Neuronal stem cell (in vitro differentiated cells): Measurements from ENCODE around the gene LDHD.

Source experiments
- DNase-seq: peaks from one replicate; pipeline ENCODE4 v3.0.0-alpha.2; 2013; ENCODE audit warnings: low spot score
- H2AFZ ChIP-seq: one replicate; pipeline ENCODE4 v1.6.1; 2013; ENCODE audit warnings: mild to moderate bottlenecking, low read length, inconsistent platforms
- H2AK5ac ChIP-seq: 2 replicates; pipeline ENCODE4 v1.6.1; 2013; ENCODE audit warnings: low read depth, mild to moderate bottlenecking, inconsistent platforms, low read length, moderate library complexity, mixed read lengths
- H2BK120ac ChIP-seq: 2 replicates; pipeline ENCODE4 v1.6.1; 2013; ENCODE audit warnings: low read depth, mild to moderate bottlenecking, inconsistent platforms, low read length, moderate library complexity, mixed read lengths
- H2BK12ac ChIP-seq: one replicate; pipeline ENCODE4 v1.6.1; 2013; ENCODE audit warnings: low read length, inconsistent platforms
- H2BK15ac ChIP-seq: 2 replicates; pipeline ENCODE4 v1.6.1; 2013; ENCODE audit warnings: mild to moderate bottlenecking, low read length, inconsistent platforms, mixed read lengths
- H2BK5ac ChIP-seq: one replicate; pipeline ENCODE4 v1.6.1; 2013; ENCODE audit warnings: inconsistent platforms, mild to moderate bottlenecking, low read length, moderate library complexity
- H3K14ac ChIP-seq: one replicate; pipeline ENCODE4 v1.6.1; 2013; ENCODE audit warnings: low read length, inconsistent platforms
- H3K18ac ChIP-seq: 2 replicates; pipeline ENCODE4 v1.6.1; 2013; ENCODE audit warnings: low read length, inconsistent platforms
- H3K23ac ChIP-seq: 2 replicates; pipeline ENCODE4 v1.6.1; 2013; ENCODE audit warnings: low read depth, mild to moderate bottlenecking, mixed read lengths, low read length, inconsistent platforms; ENCODE audit not compliant: poor library complexity
- H3K27ac ChIP-seq: replicated peaks from 3 replicates; pipeline ENCODE4 v1.5.1; 2013; ENCODE audit warnings: low read length, inconsistent platforms
- H3K27me3 ChIP-seq, 3 experiments: 2 replicates each; pipeline ENCODE4 v1.6.1; 2013; ENCODE audit warnings: low read length in 3 of 3, mild to moderate bottlenecking in 2 of 3, inconsistent platforms in 1 of 3, low read depth in 1 of 3, mixed read lengths in 1 of 3, moderate library complexity in 1 of 3; ENCODE audit not compliant: control insufficient read depth in 3 of 3, insufficient read depth in 3 of 3
- H3K36me3 ChIP-seq, 2 donors: replicated peaks in 1 of 2; 2 replicates each; pipeline ENCODE4 v1.6.1; 2013; ENCODE audit warnings: low read length in 2 of 2; ENCODE audit not compliant: control insufficient read depth in 2 of 2, insufficient read depth in 2 of 2
- H3K4ac ChIP-seq: 2 replicates; pipeline ENCODE4 v1.6.1; 2013; ENCODE audit warnings: inconsistent platforms, mild to moderate bottlenecking, low read length, moderate library complexity
- H3K4me1 ChIP-seq, 2 donors: 1 replicate in 1 of 2; 2 replicates in 1 of 2; pipeline ENCODE4 v1.6.1; 2013; ENCODE audit warnings: low read length in 2 of 2, low read depth in 1 of 2; ENCODE audit not compliant: control insufficient read depth in 2 of 2, insufficient read depth in 1 of 2
- H3K4me2 ChIP-seq: one replicate; pipeline ENCODE4 v1.6.1; 2013; ENCODE audit warnings: mild to moderate bottlenecking, low read length, inconsistent platforms; ENCODE audit not compliant: insufficient read depth, poor library complexity, severe bottlenecking
- H3K4me3 ChIP-seq, 2 donors: 2 replicates each; pipeline ENCODE4 v1.5.1; 2013; ENCODE audit warnings: low read length in 2 of 2, mild to moderate bottlenecking in 2 of 2, inconsistent platforms in 1 of 2, moderate library complexity in 1 of 2
- H3K79me1 ChIP-seq: one replicate; pipeline ENCODE4 v1.6.1; 2013; ENCODE audit warnings: low read depth, mild to moderate bottlenecking, inconsistent platforms, low read length, moderate library complexity
- H3K9ac ChIP-seq: one replicate; pipeline ENCODE4 v1.6.1; 2013; ENCODE audit warnings: mild to moderate bottlenecking, low read depth, low read length, inconsistent platforms; ENCODE audit not compliant: poor library complexity
- H3K9me3 ChIP-seq, 2 donors: replicated peaks in 1 of 2; 2 replicates each; pipeline versions ENCODE3 to v1.6.1; 2013; ENCODE audit warnings: low read length in 2 of 2, mild to moderate bottlenecking in 2 of 2, inconsistent platforms in 1 of 2, low read depth in 1 of 2, mixed read lengths in 1 of 2, moderate library complexity in 1 of 2; ENCODE audit not compliant: control insufficient read depth in 2 of 2, insufficient read depth in 1 of 2
- H4K8ac ChIP-seq: one replicate; pipeline ENCODE4 v1.6.1; 2013; ENCODE audit warnings: low read depth, mild to moderate bottlenecking, inconsistent platforms, low read length, moderate library complexity
- H4K91ac ChIP-seq: one replicate; pipeline ENCODE4 v1.6.1; 2013; ENCODE audit warnings: low read length, low read depth, mild to moderate bottlenecking, inconsistent platforms; ENCODE audit not compliant: poor library complexity
- WGBS, 2 donors: extraction: QIAGEN DNeasy Blood & Tissue Kit; methylation state at CpG; one replicate each; pipeline ENCODE4 v1.1.7; 2013; ENCODE audit warnings: missing lambda C conversion rate in 2 of 2, mixed read lengths in 1 of 2; ENCODE audit not compliant: insufficient read length in 2 of 2, insufficient replicate concordance in 1 of 2; ENCODE audit errors: extremely low coverage in 2 of 2; 5-methylcytosine and 5-hydroxymethylcytosine counted together

The LDHD gene

GRCh38 chr16:75109732-75110243, 6.8 kb downstream of the LDHD start:
- H3K4me3 ChIP-seq: no peak overlapping the region
- no peak overlapping the region for H2BK15ac ChIP-seq
- H3K27me3 ChIP-seq: no peaks in the 10 kb centered on the region
- peaks cover 13 to 22% of the 10 kb centered on the region in 2 donors for H3K4me1 ChIP-seq
- H3K27ac ChIP-seq: no peak overlapping the region
- no peak overlapping the region for H4K91ac ChIP-seq
- H3K14ac ChIP-seq: no peak overlapping the region
- no peak overlapping the region for H2AK5ac ChIP-seq
- H2BK120ac ChIP-seq: no peak overlapping the region
- H2BK5ac ChIP-seq: no peak overlapping the region
- no peak overlapping the region for H3K9ac ChIP-seq
- H2BK12ac ChIP-seq: no peak overlapping the region
- H3K9me3 ChIP-seq: peaks cover 0 to 2% of the 10 kb centered on the region in 2 donors
- H3K4ac ChIP-seq: no peak overlapping the region
- no peak overlapping the region for H2AFZ ChIP-seq
- peaks cover 0 to 26% of the 10 kb centered on the region in 2 donors for H3K36me3 ChIP-seq
- H3K23ac ChIP-seq: no peak overlapping the region
- H3K4me2 ChIP-seq: no peak overlapping the region
- H3K79me1 ChIP-seq: peaks cover 5% of the 10 kb centered on the region
- no peak for DNase-seq
- no peak overlapping the region for H3K18ac ChIP-seq
- no CpG with 5 or more reads among the region's 10 CpGs for WGBS, 2 donors
- no peak overlapping the region for H4K8ac ChIP-seq

DNA sequence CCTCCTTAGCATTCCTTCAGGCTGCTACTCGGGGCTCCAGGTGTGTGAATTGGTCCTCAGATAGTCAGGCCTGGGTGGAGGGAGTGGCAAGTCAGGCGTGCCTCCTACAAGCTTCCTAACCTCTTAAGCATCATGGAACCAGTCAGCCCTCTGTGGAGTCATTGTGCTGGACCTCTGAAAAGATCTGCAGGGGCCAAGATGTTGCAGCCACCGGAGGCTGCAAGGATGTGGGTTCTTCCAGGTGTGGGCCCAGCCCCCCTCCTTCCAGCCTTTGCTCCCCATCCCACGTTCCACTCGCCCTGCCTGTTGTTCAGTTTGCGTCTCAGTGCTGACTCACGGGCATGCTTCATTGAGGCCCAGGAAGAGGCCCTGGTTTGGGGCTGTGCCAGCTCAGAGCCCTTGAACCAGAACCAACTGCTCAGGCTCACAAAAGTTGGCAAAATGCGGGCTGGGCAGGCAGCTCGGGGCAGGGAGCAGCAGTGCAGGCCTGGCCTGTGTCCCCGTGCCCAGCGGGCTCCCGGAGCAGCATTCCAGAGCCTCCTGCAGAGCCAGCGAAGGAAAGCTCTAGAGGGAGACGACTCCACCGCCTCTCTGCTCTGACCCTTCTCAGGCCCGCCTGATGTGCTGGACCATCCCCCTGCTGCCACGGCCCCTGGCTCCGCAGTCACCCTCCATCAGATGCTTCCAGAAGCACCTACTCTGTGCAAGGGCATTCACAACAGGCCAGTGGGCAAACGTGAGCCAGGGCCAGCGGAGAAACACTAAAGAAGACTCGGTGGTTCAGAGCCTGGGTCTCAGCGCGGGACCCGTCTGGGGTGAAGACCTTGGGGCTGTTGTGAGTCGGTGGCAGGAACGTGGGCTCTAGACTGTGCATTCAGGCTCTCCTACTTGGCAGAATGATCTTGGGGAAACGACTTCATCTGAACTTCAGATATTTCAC, 7.5 kb downstream of the LDHD start:
- Histone ChIP-seq H3K9ac (no peak overlapping the region), H3K9me3 (no peaks in the 10 kb centered on the region), H2BK12ac (no peak overlapping the region), H2AK5ac (no peak overlapping the region), H2BK120ac (no peak overlapping the region), H3K27me3 (no peaks in the 10 kb centered on the region), H3K4me2 (no peak overlapping the region), H3K14ac (peak overlapping the region; percentile 38), H3K79me1 (peaks cover 3% of the 10 kb centered on the region), H3K23ac (peak overlapping the region; percentile 44), H3K18ac (peak overlapping the region; percentile 16), H3K27ac (no peak overlapping the region), H3K4me3 (no peak overlapping the region), H2BK15ac (peak overlapping the region; percentile 44), H2AFZ (no peak overlapping the region), H4K91ac (no peak overlapping the region), H2BK5ac (no peak overlapping the region), H3K4ac (peak overlapping the region; percentile 72), H3K36me3 (peaks cover under 1 to 30% of the 10 kb centered on the region in 2 donors), H3K4me1 (peaks cover 13 to 22% of the 10 kb centered on the region in 2 donors), H4K8ac (no peak overlapping the region)
- no peak for DNase-seq
- no CpG with 5 or more reads among the region's 27 CpGs for WGBS, 2 donors

DNA sequence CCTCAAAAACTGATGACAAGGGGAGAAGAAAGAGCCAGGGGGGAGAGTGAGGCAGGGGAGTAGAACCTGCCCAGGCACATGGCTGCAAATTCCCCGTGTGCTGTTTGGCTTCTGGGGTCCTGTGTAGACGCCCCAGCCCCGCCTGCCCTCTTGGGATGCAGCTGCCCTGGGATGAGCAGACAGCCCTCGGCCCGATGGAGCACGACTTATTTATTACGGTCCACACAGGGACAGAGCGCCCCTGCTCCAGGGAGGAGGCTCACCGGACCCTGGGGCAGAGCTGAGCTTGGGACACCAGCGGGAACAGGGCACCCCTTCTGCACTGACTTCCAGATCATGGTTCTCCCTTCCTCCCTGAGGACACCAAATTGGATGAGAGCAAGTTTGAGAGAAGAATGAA, 9.1 kb downstream of the LDHD start:
- no peak overlapping the region for H2BK5ac ChIP-seq
- no peak overlapping the region for H2AK5ac ChIP-seq
- H3K27ac ChIP-seq: no peak overlapping the region
- WGBS, 2 donors: no CpG with 5 or more reads among the region's 10 CpGs
- H3K23ac ChIP-seq: no peak overlapping the region
- H2BK120ac ChIP-seq: no peak overlapping the region
- H2AFZ ChIP-seq: no peak overlapping the region
- no peak overlapping the region for H3K4me3 ChIP-seq
- peaks cover 3% of the 10 kb centered on the region for H3K79me1 ChIP-seq
- no peak overlapping the region for H4K8ac ChIP-seq
- H4K91ac ChIP-seq: no peak overlapping the region
- H2BK15ac ChIP-seq: no peak overlapping the region
- H3K14ac ChIP-seq: no peak overlapping the region
- H3K4ac ChIP-seq: no peak overlapping the region
- H3K27me3 ChIP-seq: no peaks in the 10 kb centered on the region
- no peak overlapping the region for H3K9ac ChIP-seq
- H3K4me2 ChIP-seq: no peak overlapping the region
- H3K4me1 ChIP-seq: peaks cover 13 to 20% of the 10 kb centered on the region in 2 donors
- peaks cover 0 to 3% of the 10 kb centered on the region in 2 donors for H3K9me3 ChIP-seq
- no peak overlapping the region for H2BK12ac ChIP-seq
- DNase-seq: no peak
- no peak overlapping the region for H3K18ac ChIP-seq
- H3K36me3 ChIP-seq: peaks cover 1 to 36% of the 10 kb centered on the region in 2 donors
